ENCODE results near the gene MFSD2B. TPM values are rescaled to one million over a fixed set of nuclear protein-coding genes. Genes with fewer than 3 reads are reported as not detected.
"Not testable (repeated sequence)": the region's sequence is repeated elsewhere in the genome, so short reads cannot be mapped to it uniquely, and the experiment has no call there.

Gene MFSD2B
- total RNA-seq, 1 donor from 2014 or later: not detected

GRCh38 chr2:24016853-24017703 lies 7.2 kb downstream of the MFSD2B start:
- intact Hi-C loops (cut with DNase I): no loop called here
- no peak for ATAC-seq (ENCODE audit: poor library complexity)

GRCh38 chr2:24017711-24018110 lies 7.8 kb downstream of the MFSD2B start:
- ATAC-seq (ENCODE audit: poor library complexity) (no peak), DNase-seq (no peak)
- intact Hi-C loops (cut with DNase I): no loop called here

More at GRCh38 chr2:24016853-24017703, 7.2 kb downstream of the MFSD2B start:
- no peak for DNase-seq

- DNase-seq (no peak), ATAC-seq (ENCODE audit: poor library complexity) (no peak)
- intact Hi-C loops (cut with DNase I): no loop called here
Observed at GRCh38 chr2:24018241-24018640, 8.4 kb downstream of the MFSD2B start.

GRCh38 chr2:24019729-24020128 lies 9.8 kb downstream of the MFSD2B start:
- DNase-seq (no peak), ATAC-seq (ENCODE audit: poor library complexity) (no peak)
- intact Hi-C loops (cut with DNase I): no loop called here

GRCh38 chr2:24020244-24020643 lies 10.4 kb downstream of the MFSD2B start:
- DNase-seq: no peak
- intact Hi-C loops (cut with DNase I): no loop called here
- no peak for ATAC-seq (ENCODE audit: poor library complexity)

GRCh38 chr2:24021122-24021998 lies 11.5 kb downstream of the MFSD2B start:
- DNase-seq (no peak), ATAC-seq (ENCODE audit: poor library complexity) (no peak)
- intact Hi-C loops (cut with DNase I): no loop called here

GRCh38 chr2:24022324-24022974 lies 12.6 kb downstream of the MFSD2B start:
- ATAC-seq (ENCODE audit: poor library complexity): no peak
- intact Hi-C loops (cut with DNase I): no loop called here
- DNase-seq: no peak

- ATAC-seq (ENCODE audit: poor library complexity): no peak
- no peak for DNase-seq
- intact Hi-C loops (cut with DNase I): no loop called here
Observed at GRCh38 chr2:24022975-24023575, 13.2 kb downstream of the MFSD2B start.

GRCh38 chr2:24024018-24024417 lies 14.1 kb downstream of the MFSD2B start:
- DNase-seq: no peak
- intact Hi-C loops (cut with DNase I): no loop called here

GRCh38 chr2:24024996-24025663 lies 15.2 kb downstream of the MFSD2B start:
- intact Hi-C loops (cut with DNase I): no loop called here
- no peak for ATAC-seq (ENCODE audit: poor library complexity)
- no peak for DNase-seq

More at GRCh38 chr2:24024018-24024417, 14.1 kb downstream of the MFSD2B start:
- no peak for ATAC-seq (ENCODE audit: poor library complexity)

- intact Hi-C loops (cut with DNase I): no loop called here
- DNase-seq: no peak
Observed at GRCh38 chr2:24026233-24026632, 16.3 kb downstream of the MFSD2B start.

GRCh38 chr2:24038786-24039499 lies 29.1 kb downstream of the MFSD2B start:
- intact Hi-C loops (cut with DNase I): no loop called here
- ATAC-seq (ENCODE audit: poor library complexity) (no peak), DNase-seq (no peak)

More at GRCh38 chr2:24026233-24026632, 16.3 kb downstream of the MFSD2B start:
- no peak for ATAC-seq (ENCODE audit: poor library complexity)

GRCh38 chr2:24040511-24040910 lies 30.6 kb downstream of the MFSD2B start:
- DNase-seq: no peak
- intact Hi-C loops (cut with DNase I): no loop called here
- no peak for ATAC-seq (ENCODE audit: poor library complexity)

- ATAC-seq (ENCODE audit: poor library complexity); intact Hi-C loops (cut with DNase I); DNase-seq: not testable (repeated sequence)
Observed at GRCh38 chr2:24043133-24043532, 33.2 kb downstream of the MFSD2B start.

- ATAC-seq (ENCODE audit: poor library complexity) (no peak), DNase-seq (no peak)
- intact Hi-C loops (cut with DNase I): no loop called here
Observed at GRCh38 chr2:24045511-24046508, 35.9 kb downstream of the MFSD2B start.

- intact Hi-C loops (cut with DNase I): no loop called here
- no peak for ATAC-seq (ENCODE audit: poor library complexity)
- DNase-seq: no peak
Observed at GRCh38 chr2:24046599-24046929, 36.7 kb downstream of the MFSD2B start.

Measured in Right ventricle myocardium superior (tissue), 1 donor.